HCT116 (cell line): Measurements from ENCODE around the gene IFI27L2. TPM values are rescaled to one million over a fixed set of nuclear protein-coding genes. Genes with fewer than 3 reads are reported as not detected.

ENCODE experiments used
- ATAC-seq: fragments of 200-7000 bp; cut with Tn5 transposase; 2 replicates; pipeline ENCODE4 v1.9.1; 2020; ENCODE audit warnings: mild to moderate bottlenecking, moderate library complexity
- BruUV-seq: library from RNA; stranded (reverse); fragments of 400-500 nt; replicated peaks from 2 replicates; lab custom pipeline; 2021; lab: Mats Ljungman, UMichigan
- CTCF ChIA-PET: fragments of 300-600 bp; sonication (Branson Sonifier 250); formaldehyde crosslinking; loops from one replicate; lab custom pipeline; 2021; ENCODE audit warnings: antibody characterized with exemption; lab: Charles Lee
- POLR2A ChIA-PET: fragments of 300-600, 350-600 bp; sonication (Branson Sonifier 250); formaldehyde crosslinking; loops from one replicate; lab custom pipeline; 2021; ENCODE audit warnings: antibody characterized with exemption; lab: Charles Lee
- RAD21 ChIA-PET, 2 experiments: fragments of 300-600 bp; sonication (Branson Sonifier 250); formaldehyde crosslinking; loops; one replicate each; lab custom pipeline; 2023; ENCODE audit warnings: low total read pairs in 2 of 2; ENCODE audit not compliant: uncharacterized antibody in 2 of 2, unreplicated experiment in 2 of 2, low non-redundant PET in 1 of 2; lab: Charles Lee
- DNase-seq: peaks from one replicate; pipeline ENCODE4 v3.0.0-alpha.2; 2010; ENCODE audit warnings: low read depth, low spot score
- H2AFZ ChIP-seq: fragments of 200-600 bp; shearing (Covaris generic), sonication (generic); 2 replicates; pipeline ENCODE4 v1.6.1; 2017; ENCODE audit warnings: low read depth, mixed run types, mixed read lengths, antibody characterized with exemption, low read length; ENCODE audit not compliant: poor library complexity, severe bottlenecking
- H3K27ac ChIP-seq: 2 replicates; pipeline ENCODE4 v1.5.1; 2012; ENCODE audit warnings: low read depth, low read length
- H3K27me3 ChIP-seq: fragments of 200-600 bp; sonication (generic); 2 replicates; pipeline ENCODE4 v1.6.1; 2016; ENCODE audit warnings: mixed run types, low read length, mixed read lengths; ENCODE audit not compliant: insufficient read depth
- H3K36me3 ChIP-seq, 2 experiments: fragments of 200-500 bp in 1 of 2; fragments of 200-600 bp in 1 of 2; sonication (Bioruptor generic) in 1 of 2; sonication (generic) in 1 of 2; 2 replicates each; pipeline versions ENCODE4 v1.5.1 to v1.6.1; 2014 to 2016; ENCODE audit warnings: low read length in 2 of 2, inconsistent platforms in 1 of 2, mixed read lengths in 1 of 2, mixed run types in 1 of 2; ENCODE audit not compliant: insufficient read depth in 2 of 2, control insufficient read depth in 1 of 2
- H3K4me1 ChIP-seq, 2 experiments: fragments of 200-600 bp in 1 of 2; sonication (generic) in 1 of 2; 2 replicates each; pipeline versions ENCODE4 v1.5.1 to v1.6.1; 2012 to 2017; ENCODE audit warnings: low read length in 2 of 2, inconsistent platforms in 1 of 2, mild to moderate bottlenecking in 1 of 2, mixed read lengths in 1 of 2, mixed run types in 1 of 2, moderate library complexity in 1 of 2; ENCODE audit not compliant: insufficient read depth in 2 of 2, control insufficient read depth in 1 of 2
- H3K4me2 ChIP-seq: fragments of 200-600 bp; sonication (generic); 2 replicates; pipeline ENCODE4 v1.6.1; 2017; ENCODE audit warnings: mixed run types, low read length, mixed read lengths
- H3K4me3 ChIP-seq, 2 experiments: fragments of 200-600 bp in 1 of 2; sonication (generic) in 1 of 2; replicated peaks in 1 of 2; 2 replicates each; pipeline ENCODE4 v1.5.1; 2011 to 2016; ENCODE audit warnings: low read length in 2 of 2, control low read depth in 1 of 2, low read depth in 1 of 2, mild to moderate bottlenecking in 1 of 2, mixed read lengths in 1 of 2, mixed run types in 1 of 2
- H3K79me2 ChIP-seq: fragments of 200-600 bp; sonication (generic); 2 replicates; pipeline ENCODE4 v1.6.1; 2017; ENCODE audit warnings: mild to moderate bottlenecking, mixed run types, low read length, moderate library complexity, mixed read lengths; ENCODE audit not compliant: insufficient read depth
- H3K9ac ChIP-seq: fragments of 200-600 bp; sonication (generic); 2 replicates; pipeline ENCODE4 v1.6.1; 2016; ENCODE audit warnings: low read length, mixed read lengths
- H3K9me2 ChIP-seq: fragments of 200-600 bp; sonication (generic), shearing (Covaris generic); 2 replicates; pipeline ENCODE4 v1.6.1; 2017; ENCODE audit warnings: mixed run types, mild to moderate bottlenecking, moderate library complexity; ENCODE audit not compliant: insufficient read depth
- H3K9me3 ChIP-seq, 2 experiments: fragments of 200-500 bp in 1 of 2; fragments of 200-600 bp in 1 of 2; sonication (Bioruptor generic) in 1 of 2; sonication (generic) in 1 of 2; 2 replicates each; pipeline ENCODE4 v1.6.1; 2014 to 2017; ENCODE audit warnings: low read length in 2 of 2, mixed read lengths in 2 of 2, inconsistent platforms in 1 of 2, low read depth in 1 of 2, mild to moderate bottlenecking in 1 of 2, mixed run types in 1 of 2, moderate library complexity in 1 of 2; ENCODE audit not compliant: control insufficient read depth in 1 of 2, insufficient read depth in 1 of 2
- H4K20me1 ChIP-seq: fragments of 200-600 bp; sonication (generic), shearing (Covaris generic); 2 replicates; pipeline ENCODE4 v1.6.1; 2017; ENCODE audit warnings: mixed run types, mild to moderate bottlenecking, moderate library complexity; ENCODE audit not compliant: insufficient read depth
- ATF3 ChIP-seq: IDR thresholded peaks from 2 replicates; pipeline ENCODE4 v1.6.1; 2012
- CBX3 ChIP-seq: IDR thresholded peaks from 2 replicates; pipeline ENCODE4 v1.6.1; 2012; ENCODE audit warnings: low read depth
- CEBPB ChIP-seq: IDR thresholded peaks from 2 replicates; pipeline ENCODE4 v1.6.1; 2012; ENCODE audit warnings: low read depth
- CTCF ChIP-seq, 3 experiments: fragments of 200-600 bp in 1 of 3; sonication (generic) in 1 of 3; IDR thresholded peaks in 2 of 3; conservative IDR thresholded peaks in 1 of 3; 2 replicates each; pipeline ENCODE4 v1.5.1; 2012 to 2017; ENCODE audit warnings: low read depth in 2 of 3, low read length in 2 of 3, antibody characterized with exemption in 1 of 3, borderline replicate concordance in 1 of 3, control low read depth in 1 of 3, mild to moderate bottlenecking in 1 of 3, mixed read lengths in 1 of 3, mixed run types in 1 of 3, moderate library complexity in 1 of 3; ENCODE audit not compliant: insufficient read depth in 1 of 3
- EGR1 ChIP-seq: IDR thresholded peaks from 2 replicates; pipeline ENCODE4 v1.6.1; 2012; ENCODE audit warnings: low read depth
- EZH2 ChIP-seq: fragments of 200-600 bp; sonication (generic); IDR thresholded peaks from 2 replicates; pipeline ENCODE4 v1.6.1; 2017; ENCODE audit warnings: antibody characterized with exemption, mixed run types
- EZH2phosphoT487 ChIP-seq: fragments of 200-600 bp; IDR thresholded peaks from 2 replicates; pipeline ENCODE4 v1.6.1; 2018; ENCODE audit warnings: antibody characterized with exemption, borderline replicate concordance
- JUND ChIP-seq: IDR thresholded peaks from 2 replicates; pipeline ENCODE4 v1.6.1; 2012
- POLR2A ChIP-seq: IDR thresholded peaks from 2 replicates; pipeline ENCODE4 v1.7.0; 2011; ENCODE audit warnings: borderline replicate concordance; ENCODE audit not compliant: insufficient read depth, insufficient read length; ENCODE audit errors: extremely low read depth
- POLR2AphosphoS5 ChIP-seq: IDR thresholded peaks from 2 replicates; pipeline ENCODE4 v1.6.1; 2011; ENCODE audit warnings: mild to moderate bottlenecking, low read depth, low read length, moderate library complexity
- REST ChIP-seq: IDR thresholded peaks from 2 replicates; pipeline ENCODE4 v1.6.1; 2012; ENCODE audit warnings: low read depth
- TCF7L2 ChIP-seq: IDR thresholded peaks from 2 replicates; pipeline ENCODE4 v1.7.0; 2011; ENCODE audit warnings: borderline replicate concordance, inconsistent platforms; ENCODE audit not compliant: insufficient read depth, insufficient read length; ENCODE audit errors: extremely low read depth
- ZFX ChIP-seq: fragments of 450-650 bp; IDR thresholded peaks from 2 replicates; pipeline ENCODE4 v1.6.1; 2017
- ZNF274 ChIP-seq: fragments of 200-500 bp; sonication (Bioruptor generic); IDR thresholded peaks from 2 replicates; pipeline ENCODE4 v1.6.1; 2014; ENCODE audit warnings: mild to moderate bottlenecking, low read depth, low read length, inconsistent platforms
- intact Hi-C: fragments of 100-400 bp; cut with micrococcal nuclease; formaldehyde crosslinking; loops from 2 replicates; pipeline ENCODE4 v1.10.0; 2022
- total RNA-seq: library from RNA; stranded (reverse); gene quantifications from one replicate; pipeline ENCODE4 v1.2.1, GENCODE V29; 2021; ENCODE audit not compliant: unreplicated experiment

The IFI27L2 gene
- total RNA-seq, 1 experiment from 2014 or later, result 42.9 TPM

- peak overlapping the region; percentile 82 to 84 for H3K4me3 ChIP-seq
- BruUV-seq, result no TSS peak
- H3K27me3 ChIP-seq, result no peaks in the 10 kb centered on the region
- H3K9me3 ChIP-seq, result no peaks in the 10 kb centered on the region
- peaks cover 14 to 37% of the 10 kb centered on the region in 2 experiments for H3K36me3 ChIP-seq
- H3K4me1 ChIP-seq, result peaks cover 9 to 16% of the 10 kb centered on the region in 2 experiments; a peak in 3 of 4 replicates
- H3K4me2 ChIP-seq, result peak overlapping the region; percentile 83
- no peak overlapping the region for H2AFZ ChIP-seq
- peak overlapping the region; percentile 94 for H3K9ac ChIP-seq
- no peaks in the 10 kb centered on the region for H3K9me2 ChIP-seq
- ChIA-PET POLR2A (no interaction called here), RAD21 (no interaction called here), CTCF (no interaction called here)
- DNase-seq, result no peak
- peaks cover 5% of the 10 kb centered on the region; the same call in 1 of the 2 replicates for H4K20me1 ChIP-seq
- intact Hi-C loops, result no loop called here
- peak overlapping the region; percentile 80 for H3K27ac ChIP-seq
- H3K79me2 ChIP-seq, result peaks cover 63% of the 10 kb centered on the region
- no peak for TF ChIP-seq REST
- no peak for TF ChIP-seq EZH2phosphoT487
- no peak for TF ChIP-seq ZFX
- TF ChIP-seq EGR1, result no peak
- no peak for TF ChIP-seq EZH2
- no peak for TF ChIP-seq CTCF (IDR thresholded peaks at IDR 0.05 in 2 of 3, conservative IDR thresholded peaks at IDR 0.05 in 1 of 3; ENCODE audit: borderline replicate concordance in 1 of 3, insufficient read depth in 1 of 3, low read depth in 2 of 3, low read length in 2 of 3)
- TF ChIP-seq ZNF274, result no peak
- no peak for TF ChIP-seq ATF3
- no peak for TF ChIP-seq TCF7L2
- no peak for TF ChIP-seq POLR2AphosphoS5
- no peak for TF ChIP-seq JUND
- TF ChIP-seq CEBPB, result no peak
- TF ChIP-seq CBX3, result no peak
- TF ChIP-seq POLR2A, result no peak
- peak; percentile 47; the same call in 1 of the 2 replicates for ATAC-seq
These were observed 49.3 kb downstream of the IFI27L2 start for GRCh38 chr14:94079891-94080620.
